ENCODE results near the gene NFE2L3.

NFE2L3 gene

GRCh38 chr7:26185844-26186180 lies 33.8 kb downstream of the NFE2L3 start:
- Histone ChIP-seq H3K27me3 (replicated peaks; ENCODE audit: control insufficient read depth, insufficient read depth, low read length, poor library complexity, severe bottlenecking) (no peaks in the 10 kb centered on the region), H3K4me1 (ENCODE audit: control insufficient read depth, insufficient read depth, low read length, poor library complexity, severe bottlenecking) (peaks cover 6% of the 10 kb centered on the region), H3K27ac (ENCODE audit: insufficient read depth, low read length, poor library complexity, severe bottlenecking) (no peak overlapping the region), H3K4me3 (ENCODE audit: insufficient read depth, low read depth, low read length, poor library complexity, severe bottlenecking) (no peak overlapping the region), H3K36me3 (ENCODE audit: control insufficient read depth, insufficient read depth, low read length) (peaks cover 24% of the 10 kb centered on the region), H3K9me3 (ENCODE audit: control insufficient read depth, low read length) (no peaks in the 10 kb centered on the region)
- DNase-seq, result no peak

GRCh38 chr7:26186364-26187311 lies 34.6 kb downstream of the NFE2L3 start:
- Histone ChIP-seq H3K36me3 (ENCODE audit: control insufficient read depth, insufficient read depth, low read length) (peaks cover 32% of the 10 kb centered on the region), H3K4me1 (ENCODE audit: control insufficient read depth, insufficient read depth, low read length, poor library complexity, severe bottlenecking) (peaks cover 7% of the 10 kb centered on the region), H3K27ac (ENCODE audit: insufficient read depth, low read length, poor library complexity, severe bottlenecking) (peak overlapping the region; percentile 18), H3K27me3 (replicated peaks; ENCODE audit: control insufficient read depth, insufficient read depth, low read length, poor library complexity, severe bottlenecking) (no peaks in the 10 kb centered on the region), H3K4me3 (ENCODE audit: insufficient read depth, low read depth, low read length, poor library complexity, severe bottlenecking) (no peak overlapping the region), H3K9me3 (ENCODE audit: control insufficient read depth, low read length) (no peaks in the 10 kb centered on the region)
- DNase-seq, result no peak

DNA sequence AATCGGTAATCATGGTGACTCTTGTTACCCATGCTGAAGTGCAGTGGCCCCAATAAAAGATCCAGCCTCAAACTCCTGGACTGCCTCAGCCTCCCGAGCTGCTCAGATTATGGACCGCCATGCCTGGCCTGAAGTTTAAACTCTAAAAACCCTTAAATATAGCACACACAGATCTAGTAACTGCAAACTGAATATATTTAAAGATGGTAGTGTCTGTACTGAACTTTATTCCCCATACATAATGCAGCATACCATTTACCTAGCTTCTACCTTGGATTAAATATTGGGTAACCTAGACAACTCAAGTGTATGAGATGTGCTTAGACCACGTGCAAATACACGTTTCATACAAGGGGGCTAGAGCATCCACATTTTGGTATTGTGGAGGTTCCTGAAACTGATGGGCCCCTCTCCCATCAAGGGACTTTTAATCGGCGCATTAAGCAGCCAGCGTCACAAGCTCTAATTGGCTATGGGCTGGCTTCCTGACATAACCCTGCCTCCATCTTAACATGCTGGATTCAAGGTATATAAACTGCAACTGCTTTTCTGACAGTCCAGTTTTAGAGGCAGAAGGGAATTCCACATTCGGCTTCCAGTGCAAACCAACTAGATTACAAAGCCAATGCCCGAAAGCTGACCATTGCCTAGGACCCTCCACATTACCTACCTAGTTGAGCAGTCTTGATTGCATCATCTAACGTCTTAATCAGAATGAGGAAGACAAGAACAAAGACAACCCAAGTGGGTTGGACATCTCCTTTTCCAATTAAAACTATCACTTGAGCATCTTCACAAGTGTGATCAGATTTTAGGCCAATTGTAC lies 35.6 kb downstream of the NFE2L3 start:
- Histone ChIP-seq H3K27ac (ENCODE audit: insufficient read depth, low read length, poor library complexity, severe bottlenecking) (no peak overlapping the region), H3K4me3 (ENCODE audit: insufficient read depth, low read depth, low read length, poor library complexity, severe bottlenecking) (no peak overlapping the region), H3K9me3 (ENCODE audit: control insufficient read depth, low read length) (no peaks in the 10 kb centered on the region), H3K4me1 (ENCODE audit: control insufficient read depth, insufficient read depth, low read length, poor library complexity, severe bottlenecking) (peaks cover 12% of the 10 kb centered on the region), H3K36me3 (ENCODE audit: control insufficient read depth, insufficient read depth, low read length) (peaks cover 42% of the 10 kb centered on the region), H3K27me3 (replicated peaks; ENCODE audit: control insufficient read depth, insufficient read depth, low read length, poor library complexity, severe bottlenecking) (no peaks in the 10 kb centered on the region)
- no peak for DNase-seq

GRCh38 chr7:26188206-26188956 lies 36.4 kb downstream of the NFE2L3 start:
- peaks cover 20% of the 10 kb centered on the region for H3K4me1 ChIP-seq (ENCODE audit: control insufficient read depth, insufficient read depth, low read length, poor library complexity, severe bottlenecking)
- peaks cover 50% of the 10 kb centered on the region for H3K36me3 ChIP-seq (ENCODE audit: control insufficient read depth, insufficient read depth, low read length)
- H3K27ac ChIP-seq (ENCODE audit: insufficient read depth, low read length, poor library complexity, severe bottlenecking), result no peak overlapping the region
- H3K9me3 ChIP-seq (ENCODE audit: control insufficient read depth, low read length), result no peaks in the 10 kb centered on the region
- H3K4me3 ChIP-seq (ENCODE audit: insufficient read depth, low read depth, low read length, poor library complexity, severe bottlenecking), result no peak overlapping the region
- H3K27me3 ChIP-seq (replicated peaks; ENCODE audit: control insufficient read depth, insufficient read depth, low read length, poor library complexity, severe bottlenecking), result no peaks in the 10 kb centered on the region
- no peak for DNase-seq

DNA sequence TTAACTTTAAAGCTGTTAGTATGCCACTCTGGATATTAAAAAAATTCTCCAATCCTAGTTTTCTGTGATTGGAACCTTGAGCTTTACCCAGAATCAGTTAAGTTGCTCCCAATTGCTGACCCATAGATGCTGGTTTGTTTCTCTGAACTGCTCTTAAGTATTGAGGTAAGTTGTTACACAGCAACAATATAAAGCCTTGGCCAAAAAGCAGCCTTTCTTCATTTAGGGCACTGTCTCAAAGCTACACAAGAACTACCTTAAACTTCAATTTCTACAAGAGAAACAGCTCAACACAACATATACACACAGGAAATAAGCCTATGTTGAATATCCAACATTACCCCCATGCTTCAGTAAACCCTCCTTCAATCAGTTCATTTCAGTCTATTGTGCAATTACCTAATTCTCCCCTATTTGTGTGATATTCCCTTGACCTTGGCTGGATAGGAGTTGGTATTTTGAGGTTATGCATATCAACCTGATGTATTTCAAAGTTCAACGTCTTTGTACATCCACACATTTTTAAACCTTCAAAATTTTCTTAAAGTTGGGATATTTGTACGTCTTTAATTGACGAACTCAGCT lies 37.1 kb downstream of the NFE2L3 start:
- DNase-seq, result no peak
- peaks cover 25% of the 10 kb centered on the region for H3K4me1 ChIP-seq (ENCODE audit: control insufficient read depth, insufficient read depth, low read length, poor library complexity, severe bottlenecking)
- H3K27me3 ChIP-seq (replicated peaks; ENCODE audit: control insufficient read depth, insufficient read depth, low read length, poor library complexity, severe bottlenecking), result no peaks in the 10 kb centered on the region
- H3K4me3 ChIP-seq (ENCODE audit: insufficient read depth, low read depth, low read length, poor library complexity, severe bottlenecking), result no peak overlapping the region
- H3K9me3 ChIP-seq (ENCODE audit: control insufficient read depth, low read length), result no peaks in the 10 kb centered on the region
- H3K36me3 ChIP-seq (ENCODE audit: control insufficient read depth, insufficient read depth, low read length), result peaks cover 56% of the 10 kb centered on the region
- no peak overlapping the region for H3K27ac ChIP-seq (ENCODE audit: insufficient read depth, low read length, poor library complexity, severe bottlenecking)

GRCh38 chr7:26189697-26190096 lies 37.7 kb downstream of the NFE2L3 start:
- Histone ChIP-seq H3K27me3 (replicated peaks; ENCODE audit: control insufficient read depth, insufficient read depth, low read length, poor library complexity, severe bottlenecking) (no peaks in the 10 kb centered on the region), H3K4me1 (ENCODE audit: control insufficient read depth, insufficient read depth, low read length, poor library complexity, severe bottlenecking) (peaks cover 25% of the 10 kb centered on the region), H3K4me3 (ENCODE audit: insufficient read depth, low read depth, low read length, poor library complexity, severe bottlenecking) (no peak overlapping the region), H3K36me3 (ENCODE audit: control insufficient read depth, insufficient read depth, low read length) (peaks cover 57% of the 10 kb centered on the region), H3K27ac (ENCODE audit: insufficient read depth, low read length, poor library complexity, severe bottlenecking) (no peak overlapping the region), H3K9me3 (ENCODE audit: control insufficient read depth, low read length) (no peaks in the 10 kb centered on the region)
- DNase-seq, result no peak

- Histone ChIP-seq H3K9me3 (ENCODE audit: control insufficient read depth, low read length) (no peaks in the 10 kb centered on the region), H3K27me3 (replicated peaks; ENCODE audit: control insufficient read depth, insufficient read depth, low read length, poor library complexity, severe bottlenecking) (no peaks in the 10 kb centered on the region), H3K27ac (ENCODE audit: insufficient read depth, low read length, poor library complexity, severe bottlenecking) (no peak overlapping the region), H3K4me1 (ENCODE audit: control insufficient read depth, insufficient read depth, low read length, poor library complexity, severe bottlenecking) (peaks cover 30% of the 10 kb centered on the region), H3K36me3 (ENCODE audit: control insufficient read depth, insufficient read depth, low read length) (peaks cover 60% of the 10 kb centered on the region), H3K4me3 (ENCODE audit: insufficient read depth, low read depth, low read length, poor library complexity, severe bottlenecking) (no peak overlapping the region)
- DNase-seq, result no peak
Measured at GRCh38 chr7:26190417-26190869, 38.4 kb downstream of the NFE2L3 start.

GRCh38 chr7:26191233-26191973 lies 39.4 kb downstream of the NFE2L3 start:
- Histone ChIP-seq H3K4me1 (ENCODE audit: control insufficient read depth, insufficient read depth, low read length, poor library complexity, severe bottlenecking) (peaks cover 40% of the 10 kb centered on the region), H3K9me3 (ENCODE audit: control insufficient read depth, low read length) (no peaks in the 10 kb centered on the region), H3K27ac (ENCODE audit: insufficient read depth, low read length, poor library complexity, severe bottlenecking) (no peak overlapping the region), H3K36me3 (ENCODE audit: control insufficient read depth, insufficient read depth, low read length) (peaks cover 70% of the 10 kb centered on the region), H3K4me3 (ENCODE audit: insufficient read depth, low read depth, low read length, poor library complexity, severe bottlenecking) (no peak overlapping the region), H3K27me3 (replicated peaks; ENCODE audit: control insufficient read depth, insufficient read depth, low read length, poor library complexity, severe bottlenecking) (no peaks in the 10 kb centered on the region)
- no peak for DNase-seq

- H3K27ac ChIP-seq (ENCODE audit: insufficient read depth, low read length, poor library complexity, severe bottlenecking), result no peak overlapping the region
- no peak overlapping the region for H3K4me3 ChIP-seq (ENCODE audit: insufficient read depth, low read depth, low read length, poor library complexity, severe bottlenecking)
- no peaks in the 10 kb centered on the region for H3K9me3 ChIP-seq (ENCODE audit: control insufficient read depth, low read length)
- no peak for DNase-seq
- peaks cover 76% of the 10 kb centered on the region for H3K36me3 ChIP-seq (ENCODE audit: control insufficient read depth, insufficient read depth, low read length)
- no peaks in the 10 kb centered on the region for H3K27me3 ChIP-seq (replicated peaks; ENCODE audit: control insufficient read depth, insufficient read depth, low read length, poor library complexity, severe bottlenecking)
- H3K4me1 ChIP-seq (ENCODE audit: control insufficient read depth, insufficient read depth, low read length, poor library complexity, severe bottlenecking), result peaks cover 46% of the 10 kb centered on the region
Measured at GRCh38 chr7:26191974-26192479, 40.0 kb downstream of the NFE2L3 start.
